Epithelial cell of prostate (primary cell): Measurements from ENCODE around the gene MED27.

ENCODE experiments used
- DNase-seq: peaks from one replicate; pipeline ENCODE4 v3.0.0-alpha.2; 2011; ENCODE audit warnings: low read depth, low spot score
- H3K27ac ChIP-seq: fragments of 450-650 bp; 2 replicates; pipeline ENCODE4 v1.5.1; 2017; ENCODE audit warnings: mild to moderate bottlenecking

Gene MED27

GRCh38 chr9:131844745-131845118, 234.9 kb downstream of the MED27 start:
- DNase-seq = no peak
- H3K27ac ChIP-seq = no peak overlapping the region

GRCh38 chr9:131843989-131844744, 235.5 kb downstream of the MED27 start:
- H3K27ac ChIP-seq = no peak overlapping the region
- DNase-seq = no peak

GRCh38 chr9:131841765-131842318, 237.8 kb downstream of the MED27 start:
- H3K27ac ChIP-seq = no peak overlapping the region
- no peak for DNase-seq

GRCh38 chr9:131840751-131841702, 238.6 kb downstream of the MED27 start:
- no peak overlapping the region for H3K27ac ChIP-seq
- no peak for DNase-seq

- H3K27ac ChIP-seq = no peak overlapping the region
- DNase-seq = no peak
These were observed 239.4 kb downstream of the MED27 start for GRCh38 chr9:131840220-131840619.

- no peak for DNase-seq
- H3K27ac ChIP-seq = no peak overlapping the region
These were observed 240.2 kb downstream of the MED27 start for GRCh38 chr9:131839281-131840084.

- H3K27ac ChIP-seq = no peak overlapping the region
These were observed 241.0 kb downstream of the MED27 start for GRCh38 chr9:131838530-131839280.

GRCh38 chr9:131837836-131838235, 241.8 kb downstream of the MED27 start:
- DNase-seq = no peak
- no peak overlapping the region for H3K27ac ChIP-seq

More at GRCh38 chr9:131838530-131839280, 241.0 kb downstream of the MED27 start:
- no peak for DNase-seq

GRCh38 chr9:131837316-131837715, 242.4 kb downstream of the MED27 start:
- H3K27ac ChIP-seq = no peak overlapping the region
- no peak for DNase-seq

- DNase-seq = no peak
- no peak overlapping the region for H3K27ac ChIP-seq
These were observed 242.9 kb downstream of the MED27 start for GRCh38 chr9:131836607-131837315.

GRCh38 chr9:131836021-131836420, 243.6 kb downstream of the MED27 start:
- no peak overlapping the region for H3K27ac ChIP-seq
- DNase-seq = no peak

- H3K27ac ChIP-seq = no peak overlapping the region
- no peak for DNase-seq
These were observed 244.3 kb downstream of the MED27 start for GRCh38 chr9:131835151-131835910.

GRCh38 chr9:131834721-131835120, 244.9 kb downstream of the MED27 start:
- no peak for DNase-seq
- H3K27ac ChIP-seq = no peak overlapping the region

- no peak for DNase-seq
These were observed 245.8 kb downstream of the MED27 start for GRCh38 chr9:131833906-131834305.

GRCh38 chr9:131833083-131833482, 246.6 kb downstream of the MED27 start:
- DNase-seq = no peak
- H3K27ac ChIP-seq = no peak overlapping the region

More at GRCh38 chr9:131833906-131834305, 245.8 kb downstream of the MED27 start:
- no peak overlapping the region for H3K27ac ChIP-seq

GRCh38 chr9:131831380-131832165, 248.1 kb downstream of the MED27 start:
- no peak overlapping the region for H3K27ac ChIP-seq
- DNase-seq = no peak

- H3K27ac ChIP-seq = no peak overlapping the region
- DNase-seq = no peak
These were observed 251.8 kb downstream of the MED27 start for GRCh38 chr9:131827821-131828369.
